Cardiac fibroblast (primary cell): ENCODE results near the gene MYOM1.
"Not testable (repeated sequence)": the region's sequence is repeated elsewhere in the genome, so short reads cannot be mapped to it uniquely, and the experiment has no call there.

Experiments
- DNase-seq, 2 donors: peaks; one replicate each; pipeline versions ENCODE4 v3.0.0 to v3.0.0-alpha.2; 2010; ENCODE audit warnings: low read depth in 2 of 2
- H3K4me3 ChIP-seq, 2 donors: replicated peaks in 1 of 2; 1 replicate in 1 of 2; 2 replicates in 1 of 2; pipeline ENCODE4 v1.5.1; 2011; ENCODE audit warnings: low read depth in 2 of 2, low read length in 2 of 2, mild to moderate bottlenecking in 2 of 2, moderate library complexity in 1 of 2
- TF ChIP-seq, protein P1 (sequence below): IDR thresholded peaks from one replicate; pipeline ENCODE4 v1.5.1; 2011; ENCODE audit warnings: low read depth, mild to moderate bottlenecking, low read length, inconsistent platforms

The MYOM1 gene

DNA sequence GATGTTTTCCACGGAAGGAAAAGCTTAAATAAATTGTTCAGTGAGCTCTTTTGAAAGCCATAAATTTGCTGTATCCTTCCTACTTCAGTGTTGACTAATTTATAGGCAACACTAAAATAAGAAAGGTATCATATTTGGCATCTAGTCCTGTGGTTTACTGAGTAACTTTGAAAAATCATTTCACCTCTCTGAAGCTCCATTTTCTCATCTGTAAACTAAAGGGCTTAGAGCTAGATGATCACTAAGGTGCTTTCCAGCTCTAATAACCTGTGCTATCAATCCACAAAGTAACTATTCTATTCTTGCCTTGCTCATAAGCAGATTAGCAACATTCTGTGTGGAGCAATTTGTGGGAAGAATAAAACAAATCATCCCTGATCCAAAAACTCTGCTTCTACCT, 3.6 kb upstream of the MYOM1 start:
- no peak for DNase-seq
- no peak overlapping the region for H3K4me3 ChIP-seq
- TF ChIP-seq, protein P1, sequence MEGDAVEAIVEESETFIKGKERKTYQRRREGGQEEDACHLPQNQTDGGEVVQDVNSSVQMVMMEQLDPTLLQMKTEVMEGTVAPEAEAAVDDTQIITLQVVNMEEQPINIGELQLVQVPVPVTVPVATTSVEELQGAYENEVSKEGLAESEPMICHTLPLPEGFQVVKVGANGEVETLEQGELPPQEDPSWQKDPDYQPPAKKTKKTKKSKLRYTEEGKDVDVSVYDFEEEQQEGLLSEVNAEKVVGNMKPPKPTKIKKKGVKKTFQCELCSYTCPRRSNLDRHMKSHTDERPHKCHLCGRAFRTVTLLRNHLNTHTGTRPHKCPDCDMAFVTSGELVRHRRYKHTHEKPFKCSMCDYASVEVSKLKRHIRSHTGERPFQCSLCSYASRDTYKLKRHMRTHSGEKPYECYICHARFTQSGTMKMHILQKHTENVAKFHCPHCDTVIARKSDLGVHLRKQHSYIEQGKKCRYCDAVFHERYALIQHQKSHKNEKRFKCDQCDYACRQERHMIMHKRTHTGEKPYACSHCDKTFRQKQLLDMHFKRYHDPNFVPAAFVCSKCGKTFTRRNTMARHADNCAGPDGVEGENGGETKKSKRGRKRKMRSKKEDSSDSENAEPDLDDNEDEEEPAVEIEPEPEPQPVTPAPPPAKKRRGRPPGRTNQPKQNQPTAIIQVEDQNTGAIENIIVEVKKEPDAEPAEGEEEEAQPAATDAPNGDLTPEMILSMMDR = no peak

DNA sequence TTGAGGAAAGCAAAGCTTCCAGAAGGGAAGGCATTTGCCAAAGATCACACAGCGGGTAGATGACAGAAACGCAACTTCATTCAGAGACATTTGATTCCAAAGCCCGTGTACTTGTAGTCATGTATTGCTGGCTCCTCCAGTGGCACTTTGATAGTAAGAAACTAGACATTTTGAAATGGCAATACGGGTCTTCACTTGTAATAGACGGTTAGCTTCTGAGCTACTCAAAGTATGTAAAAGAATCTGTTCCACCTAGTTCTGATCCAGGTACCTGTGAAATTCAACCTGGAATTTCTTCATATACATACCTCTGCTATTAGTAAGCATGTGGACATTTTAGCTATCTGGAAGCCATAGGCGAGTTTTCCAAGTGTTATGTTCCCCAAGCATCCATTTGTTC, 1.7 kb upstream of the MYOM1 start:
- DNase-seq = no peak
- H3K4me3 ChIP-seq = no peak overlapping the region
- TF ChIP-seq, protein P1 = no peak

DNA sequence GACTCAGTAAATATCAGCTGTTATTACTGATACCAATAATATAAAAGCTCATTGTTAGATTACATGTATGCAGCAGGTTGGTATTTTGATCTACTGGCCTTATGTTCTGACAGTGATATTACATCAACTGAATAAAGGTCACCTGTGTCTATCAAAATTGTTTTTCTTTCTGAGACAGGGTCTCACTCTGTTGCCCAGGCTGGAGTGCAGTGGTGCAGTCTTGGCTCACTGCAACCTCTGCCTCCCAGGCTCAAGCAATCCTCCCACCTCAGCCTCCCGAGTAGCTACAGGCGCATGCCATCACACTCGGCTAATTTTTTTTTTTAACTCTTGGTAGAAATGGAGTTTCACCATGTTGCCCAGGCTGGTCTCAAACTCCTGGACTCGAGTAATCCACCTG, 1.1 kb upstream of the MYOM1 start:
- DNase-seq, H3K4me3 ChIP-seq: not testable (repeated sequence)

DNA sequence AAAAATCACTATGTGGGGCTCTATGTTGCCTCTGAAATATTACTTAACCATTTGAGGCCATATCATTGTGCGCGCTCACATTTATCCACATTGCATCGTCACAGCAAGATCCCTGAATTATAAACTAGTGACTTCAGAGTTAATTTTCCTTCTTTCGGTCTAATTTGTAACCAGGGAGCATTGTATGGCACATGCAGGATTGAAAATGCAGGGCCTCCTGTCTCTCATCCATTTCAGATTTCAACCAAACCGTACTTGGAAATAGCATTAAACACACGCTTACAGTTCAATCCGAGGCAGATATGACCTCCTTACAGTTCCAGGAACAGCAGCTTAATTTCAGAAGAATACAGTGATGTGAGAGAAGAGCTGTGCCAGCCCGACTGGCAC, 532 bp downstream of the MYOM1 start:
- H3K4me3 ChIP-seq = no peak overlapping the region
- TF ChIP-seq, protein P1 = no peak
- no peak for DNase-seq

DNA sequence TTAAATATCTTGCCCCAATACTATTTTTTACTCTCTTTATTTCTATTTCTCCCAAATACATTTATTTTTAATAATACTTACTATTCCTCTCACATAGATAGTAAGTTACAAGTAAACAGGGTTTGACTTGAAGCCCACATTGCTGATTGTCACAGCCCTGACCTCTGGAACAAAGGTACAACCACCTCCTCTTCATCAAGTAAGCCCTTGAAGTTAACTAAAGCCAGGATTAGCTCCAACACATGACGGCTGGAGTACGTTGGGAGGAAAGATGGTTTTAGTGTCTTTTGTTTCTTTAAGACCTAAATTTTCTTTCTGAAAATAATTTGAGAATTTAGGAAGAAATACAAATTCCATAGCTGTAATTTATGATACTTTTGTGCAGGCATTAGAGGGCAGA, 949 bp downstream of the MYOM1 start:
- H3K4me3 ChIP-seq = no peak overlapping the region
- DNase-seq = no peak
- TF ChIP-seq, protein P1 = no peak

DNA sequence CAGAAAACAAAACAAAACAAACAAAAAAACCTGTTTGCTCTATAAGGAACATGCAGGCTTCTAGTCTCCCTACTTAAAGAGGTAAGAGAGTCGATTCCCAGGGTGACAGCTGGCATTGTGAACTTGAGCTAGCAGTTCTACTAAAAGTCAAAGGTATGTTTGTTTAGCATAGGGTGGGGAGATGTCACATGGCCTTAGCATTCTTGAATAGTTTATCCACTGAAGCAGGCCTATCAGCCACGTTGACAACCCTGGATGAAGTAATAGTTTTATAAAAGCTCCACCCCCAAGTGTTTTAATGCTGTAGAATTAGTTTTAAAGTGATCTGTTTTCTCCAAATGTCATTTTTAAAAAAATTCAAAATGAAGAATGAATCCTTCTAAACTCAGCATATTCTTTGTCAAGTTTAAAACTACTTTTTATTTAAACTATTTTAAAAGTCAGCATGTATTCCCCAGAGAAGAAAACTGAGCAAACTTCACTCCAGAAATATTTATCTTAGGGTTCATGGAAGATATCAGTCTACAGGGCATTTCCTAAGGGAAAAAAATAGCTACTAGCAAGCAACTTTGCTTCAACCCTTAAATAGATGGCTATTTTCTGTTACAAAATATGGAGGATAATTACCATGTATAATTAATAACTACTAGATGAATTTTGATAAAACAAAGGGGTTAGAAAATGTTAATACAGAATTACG, 1.7 kb downstream of the MYOM1 start:
- DNase-seq = peak; percentile 26 to 59
- TF ChIP-seq, protein P1 = no peak
- no peak overlapping the region for H3K4me3 ChIP-seq

DNA sequence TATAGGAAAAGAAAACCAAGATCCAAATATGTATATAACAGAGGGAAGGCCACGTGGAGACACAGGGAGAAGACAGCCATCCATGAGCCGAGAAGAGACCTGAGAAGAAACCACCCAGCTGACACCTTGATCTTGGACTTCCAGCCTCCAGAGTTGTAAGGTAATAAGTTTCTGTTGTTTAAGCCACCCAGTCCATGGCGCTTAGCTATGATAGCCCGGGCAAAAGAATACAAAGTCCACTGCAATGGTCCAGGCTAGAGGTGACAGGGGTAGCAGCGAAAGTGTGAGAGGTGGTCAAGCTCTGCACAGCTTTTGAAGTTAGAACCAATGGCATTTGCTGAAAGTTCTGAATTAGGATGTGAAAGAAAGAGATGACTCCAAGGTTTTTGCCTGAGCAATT, 2.8 kb downstream of the MYOM1 start:
- TF ChIP-seq, protein P1 = no peak
- DNase-seq = no peak
- H3K4me3 ChIP-seq = no peak overlapping the region
